Fibroblast of gingiva (primary cell): Measurements from ENCODE around the gene ARHGEF3.

Source experiments
- DNase-seq: peaks from one replicate; pipeline ENCODE4 v3.0.0-alpha.2; 2011; ENCODE audit warnings: low read depth

The ARHGEF3 gene

GRCh38 chr3:56822501-56822900 is 20.8 kb upstream of the ARHGEF3 start:
- DNase-seq = no peak

- no peak for DNase-seq
These were observed 17.5 kb upstream of the ARHGEF3 start for GRCh38 chr3:56819016-56819809.

GRCh38 chr3:56818156-56818985 is 16.6 kb upstream of the ARHGEF3 start:
- DNase-seq = no peak

- no peak for DNase-seq
These were observed 15.9 kb upstream of the ARHGEF3 start for GRCh38 chr3:56817646-56818045.

- DNase-seq = no peak
These were observed 14.3 kb upstream of the ARHGEF3 start for GRCh38 chr3:56816061-56816460.

GRCh38 chr3:56815589-56815988 is 13.8 kb upstream of the ARHGEF3 start:
- no peak for DNase-seq

GRCh38 chr3:56813653-56813960 is 11.9 kb upstream of the ARHGEF3 start:
- DNase-seq = no peak

GRCh38 chr3:56812754-56813652 is 11.3 kb upstream of the ARHGEF3 start:
- no peak for DNase-seq

GRCh38 chr3:56811546-56812202 is 9.9 kb upstream of the ARHGEF3 start:
- no peak for DNase-seq

- no peak for DNase-seq
These were observed 9.1 kb upstream of the ARHGEF3 start for GRCh38 chr3:56810577-56811545.

- DNase-seq = no peak
These were observed 4.7 kb upstream of the ARHGEF3 start for GRCh38 chr3:56806407-56806806.

- no peak for DNase-seq
These were observed 1.0 kb upstream of the ARHGEF3 start for GRCh38 chr3:56802790-56803189.

GRCh38 chr3:56802378-56802745 is 613 bp upstream of the ARHGEF3 start:
- no peak for DNase-seq

- DNase-seq = no peak
These were observed 702 bp downstream of the ARHGEF3 start for GRCh38 chr3:56800832-56801661.

GRCh38 chr3:56800130-56800831 is 1.5 kb downstream of the ARHGEF3 start:
- DNase-seq = no peak

- DNase-seq = peak; percentile 31
These were observed 2.4 kb downstream of the ARHGEF3 start for GRCh38 chr3:56799251-56799882.

GRCh38 chr3:56796996-56797395 is 4.8 kb downstream of the ARHGEF3 start:
- no peak for DNase-seq

GRCh38 chr3:56796202-56796601 is 5.5 kb downstream of the ARHGEF3 start:
- no peak for DNase-seq

- DNase-seq = no peak
These were observed 5.9 kb downstream of the ARHGEF3 start for GRCh38 chr3:56795829-56796185.
